Peyer's patch (tissue), 4 donors: ENCODE data around the gene CCDC183. TPM values are rescaled to one million over a fixed set of nuclear protein-coding genes. Genes with fewer than 3 reads are reported as not detected.

Experiments
- DNase-seq, 3 donors: peaks; one replicate each; pipeline ENCODE4 v3.0.0-alpha.2; 2017 to 2019
- H3K27ac ChIP-seq, 4 donors: fragments of 200-600 bp; sonication (generic); one replicate each; pipeline ENCODE4 v1.5.1; 2016 to 2019
- H3K27me3 ChIP-seq, 2 donors: fragments of 200-600 bp; sonication (generic); one replicate each; pipeline ENCODE4 v1.5.1; 2019
- H3K36me3 ChIP-seq, 3 donors: fragments of 200-600 bp; sonication (generic); one replicate each; pipeline ENCODE4 v1.5.1; 2016 to 2019
- H3K4me1 ChIP-seq, 4 donors: fragments of 200-600 bp; sonication (generic); one replicate each; pipeline ENCODE4 v1.5.1; 2016 to 2019
- H3K4me3 ChIP-seq, 4 donors: fragments of 200-600 bp; sonication (generic); 1 replicate in 3 of 4; 2 replicates in 1 of 4; pipeline ENCODE4 v1.5.1; 2016 to 2019; ENCODE audit warnings: mild to moderate bottlenecking in 1 of 4
- H3K9me3 ChIP-seq, 4 donors: fragments of 200-600 bp; sonication (generic); one replicate each; pipeline ENCODE4 v1.5.1; 2016 to 2019; ENCODE audit warnings: mild to moderate bottlenecking in 1 of 4
- CTCF ChIP-seq, 6 experiments: fragments of 450-650 bp in 4 of 6; fragments of 200-600 bp in 2 of 6; sonication (generic) in 1 of 6; IDR thresholded peaks; one replicate each; pipeline ENCODE4 v1.5.1; 2017 to 2019; ENCODE audit warnings: antibody characterized with exemption in 6 of 6, mild to moderate bottlenecking in 3 of 6, moderate library complexity in 1 of 6
- POLR2A ChIP-seq, 2 donors: fragments of 450-650 bp; IDR thresholded peaks; one replicate each; pipeline ENCODE4 v1.5.1; 2017; ENCODE audit warnings: antibody characterized with exemption in 2 of 2, mild to moderate bottlenecking in 2 of 2, moderate library complexity in 2 of 2
- total RNA-seq, 4 donors: library from RNA; depleted of rRNA; stranded (reverse); fragments of >200 nt; gene quantifications; one replicate each; pipeline ENCODE4 v1.1.0, GENCODE V29; 2016

CCDC183 gene
- total RNA-seq, 4 donors from 2014 or later: 16.6 to 69.9 (median 46.0) TPM

- no peaks in the 10 kb centered on the region for H3K36me3 ChIP-seq
- no peak for DNase-seq
- no peaks in the 10 kb centered on the region for H3K27me3 ChIP-seq
- no peaks in the 10 kb centered on the region for H3K9me3 ChIP-seq
- H3K27ac ChIP-seq: peak overlapping the region in 2 of 4 donors; percentile 27 to 64
- H3K4me3 ChIP-seq: peak overlapping the region in 1 of 4 donors; percentile 22
- TF ChIP-seq POLR2A (IDR thresholded peaks at IDR 0.05): no peak
- TF ChIP-seq CTCF (IDR thresholded peaks at IDR 0.05): no peak
- no peaks in the 10 kb centered on the region for H3K4me1 ChIP-seq
Measured at GRCh38 chr9:136777359-136777758, 18.8 kb upstream of the CCDC183 start.

DNA sequence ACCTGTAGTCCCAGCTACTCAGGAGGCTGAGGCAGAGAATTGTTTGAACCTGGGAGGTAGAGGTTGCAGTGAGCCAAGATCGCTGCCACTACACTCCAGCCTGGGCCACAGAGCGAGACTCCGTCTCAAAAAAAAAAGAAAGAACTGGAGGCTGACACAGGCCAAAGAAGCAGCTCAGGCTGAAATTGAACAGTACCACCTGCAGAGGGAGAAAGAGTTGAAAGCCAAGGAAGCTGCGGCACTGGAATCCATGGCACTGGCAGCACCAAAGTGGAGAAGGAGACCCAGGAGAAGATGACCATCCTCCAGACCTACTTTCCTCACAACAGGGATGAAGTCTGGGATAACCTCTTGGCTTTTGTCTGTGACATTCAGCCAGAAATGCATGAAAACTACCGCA is 16.3 kb upstream of the CCDC183 start:
- H3K4me3 ChIP-seq: no peak overlapping the region

DNA sequence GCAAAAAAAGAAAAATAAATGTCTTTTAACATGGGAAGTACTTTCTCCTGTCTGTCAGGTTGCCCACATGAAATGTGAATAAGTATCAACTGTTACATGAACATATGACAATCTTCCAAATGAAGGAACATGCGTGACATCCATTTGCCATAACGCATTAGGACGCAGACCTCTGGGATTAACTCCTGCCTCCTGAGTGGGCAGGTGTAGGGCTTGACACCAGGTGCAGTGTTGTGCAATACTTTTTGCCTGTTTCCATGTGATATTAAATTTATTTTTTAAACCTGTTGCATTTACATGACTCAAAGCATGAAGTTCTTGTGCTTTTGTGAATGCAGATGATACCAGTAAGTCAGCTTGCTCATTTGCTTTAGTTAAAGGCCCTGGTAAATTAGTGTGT is 13.7 kb upstream of the CCDC183 start:
- no peak overlapping the region for H3K27ac ChIP-seq
- H3K27me3 ChIP-seq: no peaks in the 10 kb centered on the region
- TF ChIP-seq CTCF (IDR thresholded peaks at IDR 0.05) (no peak), POLR2A (IDR thresholded peaks at IDR 0.05) (no peak)
- H3K4me3 ChIP-seq: no peak overlapping the region
- DNase-seq: no peak
- peaks cover 0 to 24% (median 0%) of the 10 kb centered on the region in 4 donors for H3K4me1 ChIP-seq
- H3K9me3 ChIP-seq: no peaks in the 10 kb centered on the region
- H3K36me3 ChIP-seq: no peaks in the 10 kb centered on the region

More for the DNA sequence above, 16.3 kb upstream of the CCDC183 start:
- no peaks in the 10 kb centered on the region for H3K36me3 ChIP-seq
- no peak overlapping the region for H3K27ac ChIP-seq
- H3K4me1 ChIP-seq: peaks cover 0 to 7% (median 0%) of the 10 kb centered on the region in 4 donors
- TF ChIP-seq POLR2A (IDR thresholded peaks at IDR 0.05) (no peak), CTCF (IDR thresholded peaks at IDR 0.05) (no peak)
- H3K27me3 ChIP-seq: no peaks in the 10 kb centered on the region
- no peak for DNase-seq
- H3K9me3 ChIP-seq: no peaks in the 10 kb centered on the region

GRCh38 chr9:136784249-136784996 is 11.7 kb upstream of the CCDC183 start:
- peaks cover 0 to 28% (median 2%) of the 10 kb centered on the region in 4 donors for H3K4me1 ChIP-seq
- no peak overlapping the region for H3K27ac ChIP-seq
- peak; percentile 46 to 70 (median 58) for TF ChIP-seq CTCF (IDR thresholded peaks at IDR 0.05)
- TF ChIP-seq POLR2A (IDR thresholded peaks at IDR 0.05): no peak
- H3K4me3 ChIP-seq: no peak overlapping the region
- H3K9me3 ChIP-seq: no peaks in the 10 kb centered on the region
- no peak for DNase-seq
- H3K27me3 ChIP-seq: no peaks in the 10 kb centered on the region
- no peaks in the 10 kb centered on the region for H3K36me3 ChIP-seq

- Histone ChIP-seq H3K27ac (peak overlapping the region in 1 of 4 donors; percentile 33), H3K36me3 (no peaks in the 10 kb centered on the region), H3K4me3 (no peak overlapping the region), H3K9me3 (no peaks in the 10 kb centered on the region), H3K4me1 (peaks cover 0 to 31% (median 5%) of the 10 kb centered on the region in 4 donors), H3K27me3 (no peaks in the 10 kb centered on the region)
- DNase-seq: no peak
- TF ChIP-seq POLR2A (IDR thresholded peaks at IDR 0.05): no peak
- TF ChIP-seq CTCF (IDR thresholded peaks at IDR 0.05): no peak
Measured at GRCh38 chr9:136784997-136785361, 11.2 kb upstream of the CCDC183 start.
